ENCODE measurements around the gene MCFD2. TPM values are rescaled to one million over a fixed set of nuclear protein-coding genes. Genes with fewer than 3 reads are reported as not detected.

Gene MCFD2
- total RNA-seq, 2 experiments from 2014 or later = 55.7 to 75.2 TPM

DNA sequence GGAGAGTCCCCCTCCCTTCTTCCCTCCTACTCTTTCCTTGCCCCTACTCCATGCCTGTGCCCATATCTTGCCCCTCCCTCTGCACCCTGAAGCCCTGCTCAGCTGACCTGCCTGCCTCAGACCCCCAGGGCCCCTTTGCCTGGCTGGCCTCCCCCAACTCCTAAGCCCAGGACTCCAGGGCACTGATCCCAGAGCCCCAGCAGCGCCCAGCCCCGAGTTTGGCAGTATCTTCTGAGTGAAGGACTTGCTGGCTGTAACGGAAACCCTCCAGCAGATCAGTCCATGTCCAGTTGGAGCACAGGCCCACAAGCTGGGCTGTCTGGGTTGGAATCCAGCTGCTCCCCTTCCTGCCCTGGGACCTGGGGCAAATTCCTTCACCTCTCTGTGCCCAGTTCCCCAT, 46.0 kb downstream of the MCFD2 start:
- Histone ChIP-seq H3K9me2 (ENCODE audit: insufficient read depth, low read length) (no peaks in the 10 kb centered on the region), H3K79me2 (ENCODE audit: insufficient read depth, low read depth, low read length) (no peaks in the 10 kb centered on the region), H3K4me3 (ENCODE audit: low read depth, low read length, poor library complexity, severe bottlenecking) (no peak overlapping the region), H3K36me3 (ENCODE audit: insufficient read depth, low read length) (no peaks in the 10 kb centered on the region), H3K4me1 (ENCODE audit: insufficient read depth, low read length, poor library complexity, severe bottlenecking) (no peaks in the 10 kb centered on the region), H2AFZ (ENCODE audit: low read length) (no peak overlapping the region), H3K9me3 (ENCODE audit: low read length) (peaks cover 6% of the 10 kb centered on the region; the same call in 1 of the 2 replicates), H4K20me1 (ENCODE audit: insufficient read depth, low read length) (no peaks in the 10 kb centered on the region), H3K4me2 (ENCODE audit: low read length) (no peak overlapping the region), H3K27ac (ENCODE audit: low read depth, low read length, poor library complexity, severe bottlenecking) (no peak overlapping the region)
- DNase-seq (ENCODE audit: low spot score) = no peak
- ChIA-PET CTCF (ENCODE audit: unreplicated experiment) (no interaction called here), POLR2A (no interaction called here)
- BruUV-seq (replicated peaks) = no TSS peak
- no peak for TF ChIP-seq EZH2phosphoT487 (IDR thresholded peaks at IDR 0.05; ENCODE audit: borderline replicate concordance, low read depth, low read length)
- TF ChIP-seq CTCF (conservative IDR thresholded peaks at IDR 0.05; ENCODE audit: low read length) = no peak
- intact Hi-C loops (cut with micrococcal nuclease; ENCODE audit: unreplicated experiment) = no loop called here

GRCh38 chr2:46866770-46867246, 48.8 kb downstream of the MCFD2 start:
- ChIA-PET CTCF (ENCODE audit: unreplicated experiment) (no interaction called here), POLR2A (no interaction called here)
- no peak for DNase-seq (ENCODE audit: low spot score)
- Histone ChIP-seq H3K9me2 (ENCODE audit: insufficient read depth, low read length) (no peaks in the 10 kb centered on the region), H3K36me3 (ENCODE audit: insufficient read depth, low read length) (no peaks in the 10 kb centered on the region), H4K20me1 (ENCODE audit: insufficient read depth, low read length) (no peaks in the 10 kb centered on the region), H3K9me3 (ENCODE audit: low read length) (peaks cover 6% of the 10 kb centered on the region; the same call in 1 of the 2 replicates), H3K79me2 (ENCODE audit: insufficient read depth, low read depth, low read length) (no peaks in the 10 kb centered on the region), H3K27ac (ENCODE audit: low read depth, low read length, poor library complexity, severe bottlenecking) (no peak overlapping the region), H3K4me1 (ENCODE audit: insufficient read depth, low read length, poor library complexity, severe bottlenecking) (no peaks in the 10 kb centered on the region), H3K4me3 (ENCODE audit: low read depth, low read length, poor library complexity, severe bottlenecking) (no peak overlapping the region), H2AFZ (ENCODE audit: low read length) (no peak overlapping the region), H3K4me2 (ENCODE audit: low read length) (no peak overlapping the region)
- BruUV-seq (replicated peaks) = no TSS peak
- intact Hi-C loops (cut with micrococcal nuclease; ENCODE audit: unreplicated experiment) = no loop called here
- TF ChIP-seq CTCF (conservative IDR thresholded peaks at IDR 0.05; ENCODE audit: low read length) (no peak), EZH2phosphoT487 (IDR thresholded peaks at IDR 0.05; ENCODE audit: borderline replicate concordance, low read depth, low read length) (no peak)

- no peaks in the 10 kb centered on the region for H4K20me1 ChIP-seq (ENCODE audit: insufficient read depth, low read length)
- intact Hi-C loops (cut with micrococcal nuclease; ENCODE audit: unreplicated experiment) = no loop called here
Measured at GRCh38 chr2:46865181-46865970, 50.2 kb downstream of the MCFD2 start.

More at GRCh38 chr2:46865181-46865970, 50.2 kb downstream of the MCFD2 start:
- Histone ChIP-seq H3K4me1 (ENCODE audit: insufficient read depth, low read length, poor library complexity, severe bottlenecking) (no peaks in the 10 kb centered on the region), H2AFZ (ENCODE audit: low read length) (no peak overlapping the region), H3K9me3 (ENCODE audit: low read length) (peaks cover 6% of the 10 kb centered on the region; the same call in 1 of the 2 replicates), H3K9me2 (ENCODE audit: insufficient read depth, low read length) (no peaks in the 10 kb centered on the region), H3K79me2 (ENCODE audit: insufficient read depth, low read depth, low read length) (no peaks in the 10 kb centered on the region), H3K36me3 (ENCODE audit: insufficient read depth, low read length) (no peaks in the 10 kb centered on the region), H3K4me2 (ENCODE audit: low read length) (no peak overlapping the region), H3K4me3 (ENCODE audit: low read depth, low read length, poor library complexity, severe bottlenecking) (no peak overlapping the region), H3K27ac (ENCODE audit: low read depth, low read length, poor library complexity, severe bottlenecking) (no peak overlapping the region)
- no peak for DNase-seq (ENCODE audit: low spot score)
- TF ChIP-seq CTCF (conservative IDR thresholded peaks at IDR 0.05; ENCODE audit: low read length) = no peak
- CTCF ChIA-PET (ENCODE audit: unreplicated experiment) = no interaction called here
- POLR2A ChIA-PET = no interaction called here
- BruUV-seq (replicated peaks) = no TSS peak
